ENCODE measurements around the gene ZNF26.
"Not testable (repeated sequence)": the region's sequence is repeated elsewhere in the genome, so short reads cannot be mapped to it uniquely, and the experiment has no call there.

DNA sequence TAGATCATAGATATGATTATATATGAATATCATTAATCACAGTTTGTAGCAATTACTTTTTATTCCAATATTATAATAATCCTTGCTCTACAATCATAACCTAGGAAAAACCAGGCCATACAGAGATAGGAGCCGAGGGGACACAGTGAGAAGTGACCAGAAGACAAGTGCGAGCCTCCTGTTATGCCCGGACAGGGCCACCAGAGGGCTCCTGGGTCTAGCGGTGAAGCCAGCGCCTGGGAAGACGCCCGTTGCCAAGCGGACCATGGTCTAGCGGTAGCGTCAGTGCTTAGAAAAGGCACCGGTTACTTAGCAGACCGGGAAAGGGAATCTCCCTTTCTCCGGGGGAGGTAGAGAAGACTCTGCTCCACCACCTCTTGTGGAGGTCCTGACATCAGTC lies 9.3 kb upstream of the ZNF26 start:
- TF ChIP-seq POLR2A, TAF1, POLR2AphosphoS5 (IDR thresholded peaks at IDR 0.05; ENCODE audit: low read depth, low read length): not testable (repeated sequence)

Measured in GM12891 (cell line).